A549 treated with GW870086 at 1 μM for 4 hours (cell line): ENCODE measurements around the gene TNFSF9. TPM values are rescaled to one million over a fixed set of nuclear protein-coding genes. Genes with fewer than 3 reads are reported as not detected.

Experiments
- total RNA-seq: library from RNA; stranded (reverse); fragments of 200-300 nt; extraction: Qiagen RNA extraction; gene quantifications from 5 replicates; pipeline ENCODE4 v1.2.3, GENCODE V29; 2022; ENCODE audit warnings: low read depth

Gene TNFSF9
- 3.9 to 8.1 TPM (median 5.7 TPM) in 5 replicates for total RNA-seq

GRCh38 chr19:6530386-6531162, at the start of gene TNFSF9:
Gene TNFSF9 (plus strand): TSS chr19:6531026. CDS start chr19:6531037, 11 bp downstream.

GRCh38 chr19:6481541-6482342, 49.1 kb upstream of the TNFSF9 start, which contains the start of gene DENND1C:
Gene DENND1C (minus strand): TSS chr19:6481787. CDS start chr19:6481695, 92 bp downstream.

GRCh38 chr19:6501740-6502648, 28.8 kb upstream of the TNFSF9 start, which contains the start of gene TUBB4A:
Gene TUBB4A (minus strand): TSS chr19:6502309. CDS start chr19:6502212, 97 bp downstream.

Other genes with a start within 250 kb of the TNFSF9 start
- gene ACER1, start 197.4 kb upstream of the TNFSF9 start, total RNA-seq: not detected in 5 replicates
- gene CLPP, start 169.5 kb upstream of the TNFSF9 start, total RNA-seq: 46.1 to 84.6 TPM (median 72.7 TPM) in 5 replicates
- 18.9 to 41.9 TPM (median 37.0 TPM) in 5 replicates for gene ALKBH7, start 158.2 kb upstream of the TNFSF9 start, total RNA-seq
- 0.69 to 1.2 TPM (median 1.0 TPM) in 5 replicates for gene PSPN, start 155.1 kb upstream of the TNFSF9 start, total RNA-seq
- 50.9 to 59.6 TPM (median 56.0 TPM) in 5 replicates for gene GTF2F1, start 137.9 kb upstream of the TNFSF9 start, total RNA-seq
- 179 to 206 TPM (median 188 TPM) in 5 replicates for gene KHSRP, start 106.2 kb upstream of the TNFSF9 start, total RNA-seq
- gene SLC25A41, start 97.3 kb upstream of the TNFSF9 start, total RNA-seq: 0.10 to 0.17 TPM in 2 of 5 replicates, not detected in the others
- gene SLC25A23, start 71.2 kb upstream of the TNFSF9 start, total RNA-seq: 14.7 to 19.4 TPM (median 18.9 TPM) in 5 replicates
- 2.9 to 5.1 TPM (median 3.9 TPM) in 5 replicates for gene CRB3, start 66.8 kb upstream of the TNFSF9 start, total RNA-seq
- gene DENND1C, start 49.2 kb upstream of the TNFSF9 start, total RNA-seq: 0.11 to 0.29 TPM (median 0.19 TPM) in 5 replicates
- 6.4 to 9.3 TPM (median 7.0 TPM) in 5 replicates for gene TUBB4A, start 28.7 kb upstream of the TNFSF9 start, total RNA-seq
- gene CD70, start 60.1 kb downstream of the TNFSF9 start, total RNA-seq: 14.8 to 26.1 TPM (median 25.1 TPM) in 5 replicates
- gene TNFSF14, start 139.1 kb downstream of the TNFSF9 start, total RNA-seq: 0.06 to 0.15 TPM (median 0.07 TPM) in 5 replicates
- 41.5 to 54.2 TPM (median 50.4 TPM) in 5 replicates for gene C3, start 189.6 kb downstream of the TNFSF9 start, total RNA-seq
- gene GPR108, start 206.6 kb downstream of the TNFSF9 start, total RNA-seq: 33.3 to 42.2 TPM (median 41.7 TPM) in 5 replicates
- 82.8 to 99.1 TPM (median 95.1 TPM) in 5 replicates for gene TRIP10, start 208.7 kb downstream of the TNFSF9 start, total RNA-seq
- gene SH2D3A, start 236.4 kb downstream of the TNFSF9 start, total RNA-seq: 17.4 to 19.4 TPM (median 18.3 TPM) in 5 replicates
- 6.4 to 9.3 TPM (median 7.6 TPM) in 5 replicates for gene VAV1, start 241.7 kb downstream of the TNFSF9 start, total RNA-seq